ENCODE data around the gene ANKRD44.

Gene ANKRD44

DNA sequence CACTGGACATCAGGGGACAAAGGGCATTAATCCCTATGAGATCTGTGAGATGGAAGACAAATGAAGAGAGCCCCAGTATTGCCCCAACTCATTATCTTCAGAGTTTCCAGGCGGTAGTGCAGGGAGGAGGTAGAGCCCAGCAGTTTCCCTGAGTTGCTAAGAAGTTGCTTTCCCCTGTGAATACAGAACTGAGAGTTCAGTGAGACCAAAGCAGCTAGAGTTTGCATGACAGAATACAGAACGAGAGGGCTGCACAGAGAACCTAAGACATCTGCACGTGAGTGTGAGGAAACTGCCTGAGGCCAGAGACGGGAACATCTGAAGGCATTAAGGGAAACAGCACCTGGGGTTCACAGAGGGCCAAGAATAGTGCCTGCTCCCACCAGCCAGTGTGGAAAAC is 366.0 kb downstream of the ANKRD44 start:
- Histone ChIP-seq H3K9me3 (ENCODE audit: low read length) (no peaks in the 10 kb centered on the region), H3K4me3 (ENCODE audit: low read depth, low read length, poor library complexity, severe bottlenecking) (no peak overlapping the region), H3K9me2 (ENCODE audit: low read depth, low read length) (no peaks in the 10 kb centered on the region), H3K27me3 (ENCODE audit: insufficient read depth, low read length) (no peaks in the 10 kb centered on the region), H4K20me1 (ENCODE audit: insufficient read depth, low read length) (no peaks in the 10 kb centered on the region), H3K27ac (ENCODE audit: low read depth, low read length, poor library complexity, severe bottlenecking) (no peak overlapping the region), H3F3A (ENCODE audit: insufficient read depth, low read length) (no peaks in the 10 kb centered on the region), H3K36me3 (ENCODE audit: insufficient read depth, low read length) (no peaks in the 10 kb centered on the region), H3K79me2 (ENCODE audit: insufficient read depth, low read length) (no peaks in the 10 kb centered on the region), H3K9ac (ENCODE audit: low read length) (no peak overlapping the region), H3K4me1 (ENCODE audit: insufficient read depth, low read length, severe bottlenecking) (peaks cover 9% of the 10 kb centered on the region), H2AFZ (ENCODE audit: low read length) (no peak overlapping the region), H3K4me2 (ENCODE audit: low read length) (no peak overlapping the region)
- TF ChIP-seq EZH2 (IDR thresholded peaks at IDR 0.05; ENCODE audit: borderline replicate concordance, low read length): no peak
- TF ChIP-seq, protein P1, sequence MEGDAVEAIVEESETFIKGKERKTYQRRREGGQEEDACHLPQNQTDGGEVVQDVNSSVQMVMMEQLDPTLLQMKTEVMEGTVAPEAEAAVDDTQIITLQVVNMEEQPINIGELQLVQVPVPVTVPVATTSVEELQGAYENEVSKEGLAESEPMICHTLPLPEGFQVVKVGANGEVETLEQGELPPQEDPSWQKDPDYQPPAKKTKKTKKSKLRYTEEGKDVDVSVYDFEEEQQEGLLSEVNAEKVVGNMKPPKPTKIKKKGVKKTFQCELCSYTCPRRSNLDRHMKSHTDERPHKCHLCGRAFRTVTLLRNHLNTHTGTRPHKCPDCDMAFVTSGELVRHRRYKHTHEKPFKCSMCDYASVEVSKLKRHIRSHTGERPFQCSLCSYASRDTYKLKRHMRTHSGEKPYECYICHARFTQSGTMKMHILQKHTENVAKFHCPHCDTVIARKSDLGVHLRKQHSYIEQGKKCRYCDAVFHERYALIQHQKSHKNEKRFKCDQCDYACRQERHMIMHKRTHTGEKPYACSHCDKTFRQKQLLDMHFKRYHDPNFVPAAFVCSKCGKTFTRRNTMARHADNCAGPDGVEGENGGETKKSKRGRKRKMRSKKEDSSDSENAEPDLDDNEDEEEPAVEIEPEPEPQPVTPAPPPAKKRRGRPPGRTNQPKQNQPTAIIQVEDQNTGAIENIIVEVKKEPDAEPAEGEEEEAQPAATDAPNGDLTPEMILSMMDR (IDR thresholded peaks at IDR 0.05; ENCODE audit: low read length): no peak

DNA sequence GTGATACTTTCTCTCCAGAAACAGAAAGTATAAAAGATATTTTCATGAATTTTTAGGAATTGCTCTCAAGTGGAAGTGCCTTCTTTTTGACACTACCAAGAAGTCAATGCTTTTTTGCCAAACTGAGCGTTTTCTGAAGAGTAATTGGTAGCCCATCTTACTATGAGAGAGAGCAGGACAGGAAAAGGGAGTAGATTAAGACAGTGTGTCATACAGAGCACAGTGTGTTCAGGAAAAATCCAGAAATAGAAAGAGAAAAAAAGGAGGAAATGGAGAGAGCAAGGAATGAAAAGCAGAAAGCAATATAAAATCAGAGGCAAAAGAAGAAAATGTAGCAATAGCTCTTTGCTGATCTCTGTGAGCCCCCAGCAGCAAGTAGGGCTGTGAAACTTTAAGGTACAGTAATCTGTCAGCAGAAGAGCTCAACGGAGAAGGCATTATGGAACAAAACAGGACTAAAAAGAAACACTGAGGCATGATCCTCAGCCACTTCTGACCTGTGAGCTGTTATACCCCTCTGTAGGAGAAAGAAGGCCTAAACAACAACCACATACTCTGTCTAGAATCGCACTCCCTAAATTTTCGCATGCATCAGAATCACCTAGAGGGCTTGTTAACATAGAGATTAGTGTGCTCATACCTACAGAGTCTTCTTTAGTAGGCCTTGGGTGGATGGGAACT is 369.0 kb downstream of the ANKRD44 start:
- no peak for TF ChIP-seq EZH2 (IDR thresholded peaks at IDR 0.05; ENCODE audit: borderline replicate concordance, low read length)
- Histone ChIP-seq H3K36me3 (ENCODE audit: insufficient read depth, low read length) (no peaks in the 10 kb centered on the region), H3K4me1 (ENCODE audit: insufficient read depth, low read length, severe bottlenecking) (peaks cover 9% of the 10 kb centered on the region), H3K27me3 (ENCODE audit: insufficient read depth, low read length) (no peaks in the 10 kb centered on the region), H2AFZ (ENCODE audit: low read length) (peak overlapping the region; percentile 63; the same call in 1 of the 2 replicates), H3K27ac (ENCODE audit: low read depth, low read length, poor library complexity, severe bottlenecking) (no peak overlapping the region), H3K79me2 (ENCODE audit: insufficient read depth, low read length) (no peaks in the 10 kb centered on the region), H3K9me2 (ENCODE audit: low read depth, low read length) (no peaks in the 10 kb centered on the region), H3K9me3 (ENCODE audit: low read length) (no peaks in the 10 kb centered on the region), H3K9ac (ENCODE audit: low read length) (no peak overlapping the region), H3F3A (ENCODE audit: insufficient read depth, low read length) (no peaks in the 10 kb centered on the region), H3K4me3 (ENCODE audit: low read depth, low read length, poor library complexity, severe bottlenecking) (no peak overlapping the region), H4K20me1 (ENCODE audit: insufficient read depth, low read length) (no peaks in the 10 kb centered on the region), H3K4me2 (ENCODE audit: low read length) (no peak overlapping the region)

DNA sequence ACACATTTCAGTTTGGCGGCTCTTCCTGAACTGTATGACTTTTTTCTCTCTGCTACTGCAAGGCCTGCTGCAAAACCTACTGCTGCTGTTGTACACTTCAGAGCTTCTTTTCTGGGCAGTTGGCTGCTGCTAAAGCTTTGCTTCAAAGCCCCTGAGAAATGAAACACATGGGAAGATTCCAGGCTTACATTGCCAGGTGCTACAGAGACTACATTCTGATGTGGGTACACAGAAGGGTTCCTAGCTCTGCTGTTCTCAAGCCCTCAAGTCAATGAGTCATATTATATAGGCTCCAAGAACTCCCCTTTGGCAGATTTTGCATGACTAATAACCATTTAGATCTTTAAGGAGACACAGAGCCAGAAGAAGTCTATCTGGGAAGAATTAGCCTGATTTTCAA is 371.2 kb downstream of the ANKRD44 start:
- Histone ChIP-seq H3K9me2 (ENCODE audit: low read depth, low read length) (no peaks in the 10 kb centered on the region), H3K36me3 (ENCODE audit: insufficient read depth, low read length) (no peaks in the 10 kb centered on the region), H3K4me1 (ENCODE audit: insufficient read depth, low read length, severe bottlenecking) (peaks cover 9% of the 10 kb centered on the region), H2AFZ (ENCODE audit: low read length) (no peak overlapping the region), H3K9ac (ENCODE audit: low read length) (no peak overlapping the region), H3K27ac (ENCODE audit: low read depth, low read length, poor library complexity, severe bottlenecking) (no peak overlapping the region), H3K4me3 (ENCODE audit: low read depth, low read length, poor library complexity, severe bottlenecking) (no peak overlapping the region), H3K79me2 (ENCODE audit: insufficient read depth, low read length) (no peaks in the 10 kb centered on the region), H3K4me2 (ENCODE audit: low read length) (no peak overlapping the region), H3K27me3 (ENCODE audit: insufficient read depth, low read length) (no peaks in the 10 kb centered on the region), H3K9me3 (ENCODE audit: low read length) (no peaks in the 10 kb centered on the region), H4K20me1 (ENCODE audit: insufficient read depth, low read length) (no peaks in the 10 kb centered on the region), H3F3A (ENCODE audit: insufficient read depth, low read length) (no peaks in the 10 kb centered on the region)
- TF ChIP-seq EZH2 (IDR thresholded peaks at IDR 0.05; ENCODE audit: borderline replicate concordance, low read length): no peak
- TF ChIP-seq, protein P1 (IDR thresholded peaks at IDR 0.05; ENCODE audit: low read length): no peak
